Lung (tissue), 12 donors: ENCODE measurements around the gene DOCK4. TPM values are rescaled to one million over a fixed set of nuclear protein-coding genes. Genes with fewer than 3 reads are reported as not detected.
A peak's percentile ranks its signal among the peaks of the same experiment; 100 is the strongest.

Experiments used
- ATAC-seq: fragments of 200-7000 bp; cut with Tn5 transposase; one replicate; pipeline ENCODE4 v1.9.1; 2020; ENCODE audit warnings: moderate number of reproducible peaks; ENCODE audit not compliant: insufficient read depth, low FRiP score
- DNase-seq, 3 donors: peaks; one replicate each; pipeline ENCODE4 v3.0.0-alpha.2; 2013 to 2017
- H3K27ac ChIP-seq, 2 donors: one replicate each; pipeline ENCODE4 v1.5.1; 2013; ENCODE audit warnings: mild to moderate bottlenecking in 2 of 2, moderate library complexity in 2 of 2, control low read depth in 1 of 2, inconsistent platforms in 1 of 2, low read depth in 1 of 2, low read length in 1 of 2
- H3K27me3 ChIP-seq, 3 donors: one replicate each; pipeline ENCODE4 v1.5.1; 2013; ENCODE audit warnings: low read length in 2 of 3; ENCODE audit not compliant: control insufficient read depth in 3 of 3, insufficient read depth in 3 of 3
- H3K36me3 ChIP-seq, 4 donors: one replicate each; pipeline ENCODE4 v1.5.1; 2013; ENCODE audit warnings: low read length in 4 of 4, mild to moderate bottlenecking in 1 of 4, moderate library complexity in 1 of 4; ENCODE audit not compliant: control insufficient read depth in 4 of 4, insufficient read depth in 4 of 4
- H3K4me1 ChIP-seq, 5 donors: one replicate each; pipeline ENCODE4 v1.5.1; 2013; ENCODE audit warnings: low read length in 5 of 5, mild to moderate bottlenecking in 2 of 5, moderate library complexity in 1 of 5; ENCODE audit not compliant: control insufficient read depth in 5 of 5, insufficient read depth in 5 of 5
- H3K4me3 ChIP-seq: one replicate; pipeline ENCODE4 v1.5.1; 2013; ENCODE audit warnings: mild to moderate bottlenecking, control low read depth, moderate library complexity
- H3K9ac ChIP-seq, 2 donors: one replicate each; pipeline ENCODE4 v1.5.1; 2013; ENCODE audit warnings: low read length in 2 of 2, control low read depth in 1 of 2; ENCODE audit not compliant: insufficient read depth in 1 of 2
- H3K9me3 ChIP-seq, 4 donors: one replicate each; pipeline ENCODE4 v1.5.1; 2013; ENCODE audit warnings: low read length in 3 of 4, mild to moderate bottlenecking in 1 of 4, moderate library complexity in 1 of 4; ENCODE audit not compliant: control insufficient read depth in 4 of 4, insufficient read depth in 3 of 4
- CTCF ChIP-seq: IDR thresholded peaks from 2 replicates; pipeline ENCODE4 v1.5.1; 2012; ENCODE audit warnings: mild to moderate bottlenecking; ENCODE audit errors: control extremely low read depth, extremely low read depth
- WGBS, 2 donors: extraction: QIAGEN DNeasy Blood & Tissue Kit; methylation state at CpG; one replicate each; pipeline ENCODE4 v1.1.7; 2013; 5-methylcytosine and 5-hydroxymethylcytosine counted together
- polyA plus RNA-seq, 2 donors: library from polyadenylated mRNA; stranded (reverse); fragments of 200-250 nt; gene quantifications; one replicate each; pipeline ENCODE4 v1.2.1, GENCODE V29; 2013
- total RNA-seq, 2 donors: library from RNA; depleted of rRNA in 1 of 2; stranded (reverse); fragments of >200 nt in 1 of 2; gene quantifications; one replicate each; pipeline ENCODE4 v1.2.1, GENCODE V29; 2014 to 2021
- donor health status: control.
- donor health status: control.
- donor health status: Bipolar disorder and iron deficiency.
- donor health status: healthy.
- donor health status: DM: yes; HTN: yes; CAD: no.

DOCK4 gene
- total and polyA plus RNA-seq, 4 donors: 18.7 to 163 (median 40.3) TPM

GRCh38 chr7:111987115-111987826 lies 218.9 kb downstream of the DOCK4 start:
- Histone ChIP-seq H3K27me3 (no peaks in the 10 kb centered on the region), H3K9ac (no peak overlapping the region), H3K9me3 (no peaks in the 10 kb centered on the region), H3K4me1 (peaks cover 0 to 3% (median 0%) of the 10 kb centered on the region in 5 donors), H3K27ac (peak overlapping the region; percentile 63 to 64), H3K4me3 (no peak overlapping the region), H3K36me3 (peaks cover 12 to 35% (median 13%) of the 10 kb centered on the region in 4 donors)
- ATAC-seq (peak; percentile 60), DNase-seq (peak in 1 of 3 donors; percentile 29)
- WGBS, 2 donors: 11 to 21% methylated on average over 6 of the region's 6 CpGs
- TF ChIP-seq CTCF: no peak

GRCh38 chr7:111986601-111987000 lies 219.6 kb downstream of the DOCK4 start:
- no peaks in the 10 kb centered on the region for H3K9me3 ChIP-seq
- no peaks in the 10 kb centered on the region for H3K27me3 ChIP-seq
- no peak overlapping the region for H3K4me3 ChIP-seq
- WGBS, 2 donors: 35 to 40% methylated on average over 2 of the region's 2 CpGs
- peaks cover 12 to 38% (median 13%) of the 10 kb centered on the region in 4 donors for H3K36me3 ChIP-seq
- no peak overlapping the region for H3K27ac ChIP-seq
- peaks cover 0 to 3% (median 0%) of the 10 kb centered on the region in 5 donors for H3K4me1 ChIP-seq
- TF ChIP-seq CTCF: no peak
- no peak overlapping the region for H3K9ac ChIP-seq
- ATAC-seq: no peak
- no peak for DNase-seq

- no peak overlapping the region for H3K4me3 ChIP-seq
- no peaks in the 10 kb centered on the region for H3K27me3 ChIP-seq
- H3K27ac ChIP-seq: no peak overlapping the region
- H3K9me3 ChIP-seq: no peaks in the 10 kb centered on the region
- ATAC-seq (no peak), DNase-seq (no peak)
- no peak overlapping the region for H3K9ac ChIP-seq
- peaks cover 0 to 3% (median 2%) of the 10 kb centered on the region in 5 donors for H3K4me1 ChIP-seq
- no peak for TF ChIP-seq CTCF
- WGBS, 2 donors: 90 to 91% methylated on average over 1 of the region's 1 CpG
- H3K36me3 ChIP-seq: peaks cover 12 to 38% (median 13%) of the 10 kb centered on the region in 4 donors
Measured at GRCh38 chr7:111985798-111986197, 220.4 kb downstream of the DOCK4 start.
